H1 (cell line): ENCODE measurements around the gene CEMP1. TPM values are rescaled to one million over a fixed set of nuclear protein-coding genes. Genes with fewer than 3 reads are reported as not detected.

Experiments used
- ASH2L ChIP-seq: fragments of 200-600, 300-600 bp; sonication (generic); IDR thresholded peaks from one replicate; pipeline ENCODE4 v1.7.1; 2017; ENCODE audit warnings: low read length
- CTCF ChIP-seq, 3 experiments: IDR thresholded peaks; 1 replicate in 2 of 3; 2 replicates in 1 of 3; pipeline versions ENCODE4 v1.5.1 to v1.6.1; 2011; ENCODE audit warnings: low read length in 3 of 3, mild to moderate bottlenecking in 3 of 3, inconsistent platforms in 2 of 3, low read depth in 1 of 3, moderate library complexity in 1 of 3; ENCODE audit not compliant: insufficient read depth in 1 of 3; ENCODE audit errors: control extremely low read depth in 1 of 3
- EZH2 ChIP-seq: fragments of 200-600 bp; sonication (generic); IDR thresholded peaks from 2 replicates; pipeline ENCODE4 v1.7.1; 2012; ENCODE audit warnings: low read depth, mild to moderate bottlenecking, moderate library complexity, low read length, inconsistent platforms; ENCODE audit not compliant: severe bottlenecking
- POLR2AphosphoS5 ChIP-seq: IDR thresholded peaks from 2 replicates; pipeline ENCODE4 v1.6.1; 2011; ENCODE audit warnings: low read depth, low read length
- polyA plus RNA-seq, 7 experiments: library from polyadenylated mRNA; depleted of rRNA in 3 of 7; stranded (reverse) in 5 of 7; unstranded in 2 of 7; fragments of >200 nt in 5 of 7; fragments of 200-250 nt in 2 of 7; gene quantifications; 1 replicate in 5 of 7; 2 replicates in 1 of 7; 4 replicates in 1 of 7; pipeline versions ENCODE4 v1.2.1 to v1.2.3, GENCODE V29; 2011 to 2013; ENCODE audit warnings: missing spikeins in 2 of 7, mixed read lengths in 2 of 7
- total RNA-seq: library from RNA; stranded (reverse); fragmentation: NEBNext Ultra II Directional; extraction: Animal tissue kit (Norgen Biotek cat#: 25700); gene quantifications from 2 replicates; pipeline ENCODE4 v1.2.1, GENCODE V29; 2021

The CEMP1 gene
- total and polyA plus RNA-seq, 2 of the 8 experiments (the other 6 are each of a cell fraction or from before 2014, with no cell fraction given): not detected

GRCh38 chr16:2513405-2514332, 17.5 kb downstream of the CEMP1 start, which contains the start of gene ATP6V0C (continued):
- TF ChIP-seq ASH2L: peak; percentile 58
- TF ChIP-seq EZH2: no peak
- TF ChIP-seq POLR2AphosphoS5: peak; percentile 72
- no peak for TF ChIP-seq CTCF (IDR thresholded peaks at IDR 0.05; ENCODE audit: control extremely low read depth in 1 of 3, insufficient read depth in 1 of 3, low read depth in 1 of 3, low read length in 3 of 3)
- TF ChIP-seq, all 59 proteins: peak for 22
